OCI-LY7 (cell line): ENCODE data around the gene SPTLC2.

Experiments
- EZH2phosphoT487 ChIP-seq: fragments of 200-600 bp; sonication (generic); IDR thresholded peaks from 2 replicates; pipeline ENCODE4 v1.6.1; 2018; ENCODE audit warnings: low read depth, borderline replicate concordance, mild to moderate bottlenecking, mixed run types, antibody characterized with exemption, low read length, moderate library complexity, mixed read lengths
- TF ChIP-seq, protein P1 (sequence below): fragments of 200-600 bp; sonication (generic); conservative IDR thresholded peaks from 2 replicates; pipeline ENCODE4 v1.5.1; 2014; ENCODE audit warnings: mild to moderate bottlenecking, antibody characterized with exemption, low read length, moderate library complexity, mixed read lengths

DNA sequence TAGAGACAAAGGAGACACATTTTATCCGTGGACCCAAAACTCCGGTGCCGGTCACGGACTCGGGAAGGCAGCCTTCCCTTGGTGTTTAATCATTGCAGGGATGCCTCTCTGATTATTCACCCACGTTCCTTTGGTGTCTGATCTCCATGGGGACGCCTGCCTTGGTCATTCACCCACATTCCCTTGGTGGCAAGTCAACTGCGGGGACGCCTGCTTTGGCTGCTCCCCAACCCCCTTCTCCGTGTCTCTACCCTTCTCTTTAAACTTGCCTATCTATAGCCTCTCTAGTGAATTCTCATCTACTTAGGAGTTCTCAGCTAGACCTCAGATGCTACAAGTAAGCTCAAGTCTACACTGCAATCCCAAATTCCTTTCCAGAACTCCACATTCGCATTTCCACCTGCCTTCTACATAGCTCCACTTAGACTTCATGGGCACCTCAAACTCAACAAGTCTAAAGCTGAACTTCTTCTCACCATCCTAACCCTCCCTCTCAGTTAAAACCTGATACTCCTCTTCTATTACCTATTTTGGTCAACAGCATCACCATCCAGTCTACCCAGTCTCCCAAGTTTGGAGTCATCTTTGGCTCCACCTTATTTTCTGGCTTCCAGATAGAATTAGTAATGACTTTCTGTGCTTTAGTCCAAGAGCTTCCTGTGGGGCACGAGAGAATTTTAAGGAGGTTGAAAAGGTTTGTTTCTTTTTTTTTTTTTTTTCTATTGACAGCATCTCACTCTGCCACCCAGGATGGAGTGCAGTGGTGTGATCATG lies 14.4 kb downstream of the SPTLC2 start:
- TF ChIP-seq, protein P1, sequence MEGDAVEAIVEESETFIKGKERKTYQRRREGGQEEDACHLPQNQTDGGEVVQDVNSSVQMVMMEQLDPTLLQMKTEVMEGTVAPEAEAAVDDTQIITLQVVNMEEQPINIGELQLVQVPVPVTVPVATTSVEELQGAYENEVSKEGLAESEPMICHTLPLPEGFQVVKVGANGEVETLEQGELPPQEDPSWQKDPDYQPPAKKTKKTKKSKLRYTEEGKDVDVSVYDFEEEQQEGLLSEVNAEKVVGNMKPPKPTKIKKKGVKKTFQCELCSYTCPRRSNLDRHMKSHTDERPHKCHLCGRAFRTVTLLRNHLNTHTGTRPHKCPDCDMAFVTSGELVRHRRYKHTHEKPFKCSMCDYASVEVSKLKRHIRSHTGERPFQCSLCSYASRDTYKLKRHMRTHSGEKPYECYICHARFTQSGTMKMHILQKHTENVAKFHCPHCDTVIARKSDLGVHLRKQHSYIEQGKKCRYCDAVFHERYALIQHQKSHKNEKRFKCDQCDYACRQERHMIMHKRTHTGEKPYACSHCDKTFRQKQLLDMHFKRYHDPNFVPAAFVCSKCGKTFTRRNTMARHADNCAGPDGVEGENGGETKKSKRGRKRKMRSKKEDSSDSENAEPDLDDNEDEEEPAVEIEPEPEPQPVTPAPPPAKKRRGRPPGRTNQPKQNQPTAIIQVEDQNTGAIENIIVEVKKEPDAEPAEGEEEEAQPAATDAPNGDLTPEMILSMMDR: no peak
- TF ChIP-seq EZH2phosphoT487: no peak
